K562 (cell line): Measurements from ENCODE around the gene IPO13. TPM values are rescaled to one million over a fixed set of nuclear protein-coding genes. Genes with fewer than 3 reads are reported as not detected.

Experiments
- DDX20 ChIP-seq: fragments of 450-650 bp; IDR thresholded peaks from 2 replicates; pipeline ENCODE4 v1.6.1; 2016; ENCODE audit warnings: missing genetic modification characterization, low read depth, mild to moderate bottlenecking, missing compliant biosample characterization, moderate library complexity
- HSF4 ChIP-seq: fragments of 250-450 bp; sonication (Bioruptor Pico); IDR thresholded peaks from 2 replicates; pipeline ENCODE4 v2.1.2; 2022; ENCODE audit warnings: mild to moderate bottlenecking, moderate library complexity, borderline replicate concordance
- KDM5B ChIP-seq: fragments of 200-600 bp; sonication (generic); IDR thresholded peaks from 2 replicates; pipeline ENCODE4 v1.6.1; 2012; ENCODE audit warnings: low read depth, mild to moderate bottlenecking, moderate library complexity, low read length, control low read depth, inconsistent platforms; ENCODE audit not compliant: insufficient replicate concordance
- MAFG ChIP-seq: fragments of 450-650 bp; conservative IDR thresholded peaks from 2 replicates; pipeline ENCODE4 v1.6.1; 2016; ENCODE audit warnings: missing genetic modification characterization, missing compliant biosample characterization
- PHF8 ChIP-seq: fragments of 200-600 bp; sonication (generic); IDR thresholded peaks from 2 replicates; pipeline ENCODE4 v1.6.1; 2012; ENCODE audit warnings: mixed run types, mild to moderate bottlenecking, inconsistent platforms, low read length, moderate library complexity, borderline replicate concordance
- PML ChIP-seq: IDR thresholded peaks from 2 replicates; pipeline ENCODE4 v1.6.1; 2012; ENCODE audit warnings: low read length, inconsistent platforms
- SIN3A ChIP-seq, 2 experiments: fragments of 150-350 bp in 1 of 2; IDR thresholded peaks; 2 replicates each; pipeline ENCODE4 v1.6.1; 2011 to 2016; ENCODE audit warnings: borderline replicate concordance in 2 of 2, low read depth in 2 of 2, low read length in 2 of 2, mild to moderate bottlenecking in 2 of 2, moderate library complexity in 2 of 2; ENCODE audit not compliant: control insufficient read depth in 1 of 2
- SUPT5H ChIP-seq: fragments of 450-650 bp; IDR thresholded peaks from 2 replicates; pipeline ENCODE4 v1.6.1; 2016
- TCF7 ChIP-seq: sonication (generic); IDR thresholded peaks from 2 replicates; pipeline ENCODE4 v1.6.1; 2016; ENCODE audit warnings: antibody characterized with exemption, borderline replicate concordance
- ZNF12 ChIP-seq: sonication (generic); formaldehyde crosslinking; IDR thresholded peaks from 2 replicates; pipeline ENCODE4 v1.4.0; 2020; ENCODE audit warnings: mild to moderate bottlenecking, missing genetic modification reagents
- ZNF445 ChIP-seq: fragments of 250-450 bp; sonication (Bioruptor Pico); IDR thresholded peaks from 2 replicates; pipeline ENCODE4 v1.4.0; 2020; ENCODE audit warnings: low read depth, mild to moderate bottlenecking, moderate library complexity
- ZNF695 ChIP-seq: fragments of 450-650 bp; formaldehyde crosslinking; IDR thresholded peaks from 2 replicates; pipeline ENCODE4 v1.4.0; 2020; ENCODE audit warnings: mild to moderate bottlenecking, moderate library complexity
- polyA plus RNA-seq, 8 experiments: library from polyadenylated mRNA; depleted of rRNA in 4 of 8; stranded (reverse) in 5 of 8; unstranded in 3 of 8; fragments of >200 nt; fragmentation: Nextera tagmentation in 2 of 8; fragmentation: Illumina TruSeq in 1 of 8; extraction: Ambion mirVana in 2 of 8; extraction: Trizol in 1 of 8; gene quantifications; 2 replicates each; pipeline versions ENCODE4 v1.2.1 to v1.2.3, GENCODE V29; 2011 to 2014; ENCODE audit warnings: inconsistent platforms in 1 of 8, missing spikeins in 1 of 8
- total RNA-seq, 7 experiments: library from RNA; depleted of rRNA in 6 of 7; stranded (reverse); fragments of >200 nt in 6 of 7; fragmentation: Illumina TruSeq in 2 of 7; extraction: Trizol in 2 of 7; gene quantifications; 2 replicates each; pipeline versions ENCODE4 v1.2.1 to v1.2.3, GENCODE V29; 2011 to 2021; ENCODE audit warnings: low replicate concordance in 1 of 7
- TF ChIP-seq, protein P1 (sequence below): fragments of 450-650 bp; IDR thresholded peaks from 2 replicates; pipeline ENCODE4 v1.7.0; 2016; ENCODE audit warnings: borderline replicate concordance
- TF ChIP-seq, protein P2 (sequence below): fragments of 250-450 bp; sonication (Bioruptor Pico); IDR thresholded peaks from 2 replicates; pipeline ENCODE4 v1.5.0; 2021
- TF ChIP-seq, protein P3 (sequence below): fragments of 150-350 bp; conservative IDR thresholded peaks from 2 replicates; pipeline ENCODE4 v1.6.1; 2014; ENCODE audit warnings: low read length
- TF ChIP-seq, protein P4 (sequence below): fragments of 450-650 bp; formaldehyde crosslinking; IDR thresholded peaks from 2 replicates; pipeline ENCODE4 v1.4.0; 2020; ENCODE audit warnings: mild to moderate bottlenecking
- TF ChIP-seq, protein P5 (sequence below): fragments of 200-800 bp; sonication (Bioruptor generic); IDR thresholded peaks from 2 replicates; pipeline ENCODE4 v1.6.1; 2017; ENCODE audit warnings: missing genetic modification characterization, missing compliant biosample characterization

IPO13 gene
- total and polyA plus RNA-seq, 9 of the 15 experiments (the other 6 are each of a cell fraction or from before 2014, with no cell fraction given) = 7.0 to 30.8 (median 16.2) TPM

DNA sequence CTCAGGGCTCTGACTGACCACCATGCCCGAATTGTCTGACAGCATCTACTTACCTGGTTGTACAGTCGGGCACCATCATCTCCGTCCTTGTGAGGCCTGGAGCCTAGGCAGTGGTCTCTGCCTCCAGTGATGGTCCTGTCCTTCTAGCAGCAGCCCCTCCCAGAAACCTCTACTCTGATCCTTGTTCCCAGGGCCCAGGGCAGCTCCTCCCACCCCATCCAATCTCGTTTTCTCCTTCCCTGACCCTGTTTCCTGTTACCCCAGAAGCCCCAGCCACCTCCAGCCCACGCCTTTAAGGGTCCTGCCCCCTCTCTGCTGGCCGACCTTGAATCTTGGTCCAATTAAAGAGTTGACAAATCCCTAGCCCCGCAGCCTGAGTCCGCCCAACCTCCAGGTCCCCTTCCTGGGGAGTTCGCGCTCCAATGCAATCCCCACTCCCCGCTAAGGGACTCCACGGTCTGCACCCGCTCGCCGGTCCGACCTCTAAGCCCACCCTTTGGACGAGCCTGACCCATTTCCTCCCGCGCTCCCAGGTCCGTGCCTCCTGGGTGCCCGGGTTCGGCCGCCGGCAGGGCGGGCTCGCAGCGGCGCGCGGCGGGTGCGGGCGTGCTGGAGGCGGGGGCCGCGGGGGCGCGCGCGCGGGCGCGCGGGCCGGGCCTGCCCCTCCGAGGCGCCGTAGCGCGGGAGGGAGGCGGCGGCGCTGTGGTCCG is 32.0 kb downstream of the IPO13 start, which contains the start of gene B4GALT2 (continued):
- TF ChIP-seq, protein P1, sequence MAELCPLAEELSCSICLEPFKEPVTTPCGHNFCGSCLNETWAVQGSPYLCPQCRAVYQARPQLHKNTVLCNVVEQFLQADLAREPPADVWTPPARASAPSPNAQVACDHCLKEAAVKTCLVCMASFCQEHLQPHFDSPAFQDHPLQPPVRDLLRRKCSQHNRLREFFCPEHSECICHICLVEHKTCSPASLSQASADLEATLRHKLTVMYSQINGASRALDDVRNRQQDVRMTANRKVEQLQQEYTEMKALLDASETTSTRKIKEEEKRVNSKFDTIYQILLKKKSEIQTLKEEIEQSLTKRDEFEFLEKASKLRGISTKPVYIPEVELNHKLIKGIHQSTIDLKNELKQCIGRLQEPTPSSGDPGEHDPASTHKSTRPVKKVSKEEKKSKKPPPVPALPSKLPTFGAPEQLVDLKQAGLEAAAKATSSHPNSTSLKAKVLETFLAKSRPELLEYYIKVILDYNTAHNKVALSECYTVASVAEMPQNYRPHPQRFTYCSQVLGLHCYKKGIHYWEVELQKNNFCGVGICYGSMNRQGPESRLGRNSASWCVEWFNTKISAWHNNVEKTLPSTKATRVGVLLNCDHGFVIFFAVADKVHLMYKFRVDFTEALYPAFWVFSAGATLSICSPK = no peak
- TF ChIP-seq HSF4 (no peak), PHF8 (peak; percentile 45; the same call in 1 of the 2 replicates), TCF7 (no peak), ZNF695 (CRISPR knock-in tag) (no peak), PML (0 out of 2 replicates have a peak, but pooled peaks have one; percentile 30), SUPT5H (peak; percentile 58; the same call in 1 of the 2 replicates), ZNF445 (CRISPR knock-in tag) (no peak), KDM5B (peak; percentile 49), MAFG (tag) (no peak), DDX20 (tag) (no peak), ZNF12 (CRISPR knock-in tag) (0 out of 2 replicates have a peak, but pooled peaks have one; percentile 22), SIN3A (IDR thresholded peaks at IDR 0.05; ENCODE audit: borderline replicate concordance in 2 of 2, control insufficient read depth in 1 of 2, low read depth in 2 of 2, low read length in 2 of 2) (0 out of 4 replicates have a peak, but pooled peaks of 1 of the 2 experiments have one; percentile 17)
- TF ChIP-seq, protein P2, sequence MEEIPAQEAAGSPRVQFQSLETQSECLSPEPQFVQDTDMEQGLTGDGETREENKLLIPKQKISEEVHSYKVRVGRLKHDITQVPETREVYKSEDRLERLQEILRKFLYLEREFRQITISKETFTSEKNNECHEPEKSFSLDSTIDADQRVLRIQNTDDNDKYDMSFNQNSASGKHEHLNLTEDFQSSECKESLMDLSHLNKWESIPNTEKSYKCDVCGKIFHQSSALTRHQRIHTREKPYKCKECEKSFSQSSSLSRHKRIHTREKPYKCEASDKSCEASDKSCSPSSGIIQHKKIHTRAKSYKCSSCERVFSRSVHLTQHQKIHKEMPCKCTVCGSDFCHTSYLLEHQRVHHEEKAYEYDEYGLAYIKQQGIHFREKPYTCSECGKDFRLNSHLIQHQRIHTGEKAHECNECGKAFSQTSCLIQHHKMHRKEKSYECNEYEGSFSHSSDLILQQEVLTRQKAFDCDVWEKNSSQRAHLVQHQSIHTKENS (CRISPR knock-in tag) = no peak
- TF ChIP-seq, protein P3, sequence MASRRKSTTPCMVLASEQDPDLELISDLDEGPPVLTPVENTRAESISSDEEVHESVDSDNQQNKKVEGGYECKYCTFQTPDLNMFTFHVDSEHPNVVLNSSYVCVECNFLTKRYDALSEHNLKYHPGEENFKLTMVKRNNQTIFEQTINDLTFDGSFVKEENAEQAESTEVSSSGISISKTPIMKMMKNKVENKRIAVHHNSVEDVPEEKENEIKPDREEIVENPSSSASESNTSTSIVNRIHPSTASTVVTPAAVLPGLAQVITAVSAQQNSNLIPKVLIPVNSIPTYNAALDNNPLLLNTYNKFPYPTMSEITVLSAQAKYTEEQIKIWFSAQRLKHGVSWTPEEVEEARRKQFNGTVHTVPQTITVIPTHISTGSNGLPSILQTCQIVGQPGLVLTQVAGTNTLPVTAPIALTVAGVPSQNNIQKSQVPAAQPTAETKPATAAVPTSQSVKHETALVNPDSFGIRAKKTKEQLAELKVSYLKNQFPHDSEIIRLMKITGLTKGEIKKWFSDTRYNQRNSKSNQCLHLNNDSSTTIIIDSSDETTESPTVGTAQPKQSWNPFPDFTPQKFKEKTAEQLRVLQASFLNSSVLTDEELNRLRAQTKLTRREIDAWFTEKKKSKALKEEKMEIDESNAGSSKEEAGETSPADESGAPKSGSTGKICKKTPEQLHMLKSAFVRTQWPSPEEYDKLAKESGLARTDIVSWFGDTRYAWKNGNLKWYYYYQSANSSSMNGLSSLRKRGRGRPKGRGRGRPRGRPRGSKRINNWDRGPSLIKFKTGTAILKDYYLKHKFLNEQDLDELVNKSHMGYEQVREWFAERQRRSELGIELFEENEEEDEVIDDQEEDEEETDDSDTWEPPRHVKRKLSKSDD = no peak
- TF ChIP-seq, protein P4, sequence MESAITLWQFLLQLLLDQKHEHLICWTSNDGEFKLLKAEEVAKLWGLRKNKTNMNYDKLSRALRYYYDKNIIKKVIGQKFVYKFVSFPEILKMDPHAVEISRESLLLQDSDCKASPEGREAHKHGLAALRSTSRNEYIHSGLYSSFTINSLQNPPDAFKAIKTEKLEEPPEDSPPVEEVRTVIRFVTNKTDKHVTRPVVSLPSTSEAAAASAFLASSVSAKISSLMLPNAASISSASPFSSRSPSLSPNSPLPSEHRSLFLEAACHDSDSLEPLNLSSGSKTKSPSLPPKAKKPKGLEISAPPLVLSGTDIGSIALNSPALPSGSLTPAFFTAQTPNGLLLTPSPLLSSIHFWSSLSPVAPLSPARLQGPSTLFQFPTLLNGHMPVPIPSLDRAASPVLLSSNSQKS (CRISPR knock-in tag) = no peak
- TF ChIP-seq, protein P5, sequence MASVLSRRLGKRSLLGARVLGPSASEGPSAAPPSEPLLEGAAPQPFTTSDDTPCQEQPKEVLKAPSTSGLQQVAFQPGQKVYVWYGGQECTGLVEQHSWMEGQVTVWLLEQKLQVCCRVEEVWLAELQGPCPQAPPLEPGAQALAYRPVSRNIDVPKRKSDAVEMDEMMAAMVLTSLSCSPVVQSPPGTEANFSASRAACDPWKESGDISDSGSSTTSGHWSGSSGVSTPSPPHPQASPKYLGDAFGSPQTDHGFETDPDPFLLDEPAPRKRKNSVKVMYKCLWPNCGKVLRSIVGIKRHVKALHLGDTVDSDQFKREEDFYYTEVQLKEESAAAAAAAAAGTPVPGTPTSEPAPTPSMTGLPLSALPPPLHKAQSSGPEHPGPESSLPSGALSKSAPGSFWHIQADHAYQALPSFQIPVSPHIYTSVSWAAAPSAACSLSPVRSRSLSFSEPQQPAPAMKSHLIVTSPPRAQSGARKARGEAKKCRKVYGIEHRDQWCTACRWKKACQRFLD (CRISPR knock-in tag) = peak; percentile 91
